IMR-90 (cell line): ENCODE data around the gene WARS2.

Experiments
- MAZ ChIP-seq: IDR thresholded peaks from 2 replicates; pipeline ENCODE4 v1.6.1; 2012; ENCODE audit warnings: low read depth, mild to moderate bottlenecking, low read length, improper control_type of control experiment, moderate library complexity, borderline replicate concordance
- TF ChIP-seq, protein P1 (sequence below): fragments of 150-350 bp; IDR thresholded peaks from 2 replicates; pipeline ENCODE4 v1.6.1; 2016; ENCODE audit warnings: low read depth, mild to moderate bottlenecking, low read length, moderate library complexity, borderline replicate concordance
- TF ChIP-seq, protein P2 (sequence below): fragments of 150-350 bp; IDR thresholded peaks from 2 replicates; pipeline ENCODE4 v1.6.1; 2017; ENCODE audit warnings: mild to moderate bottlenecking, antibody characterized with exemption, low read length, low read depth
- TF ChIP-seq, protein P3 (sequence below): conservative IDR thresholded peaks from 2 replicates; pipeline ENCODE4 v1.5.1; 2012; ENCODE audit warnings: mild to moderate bottlenecking, low read depth, low read length, improper control_type of control experiment

DNA sequence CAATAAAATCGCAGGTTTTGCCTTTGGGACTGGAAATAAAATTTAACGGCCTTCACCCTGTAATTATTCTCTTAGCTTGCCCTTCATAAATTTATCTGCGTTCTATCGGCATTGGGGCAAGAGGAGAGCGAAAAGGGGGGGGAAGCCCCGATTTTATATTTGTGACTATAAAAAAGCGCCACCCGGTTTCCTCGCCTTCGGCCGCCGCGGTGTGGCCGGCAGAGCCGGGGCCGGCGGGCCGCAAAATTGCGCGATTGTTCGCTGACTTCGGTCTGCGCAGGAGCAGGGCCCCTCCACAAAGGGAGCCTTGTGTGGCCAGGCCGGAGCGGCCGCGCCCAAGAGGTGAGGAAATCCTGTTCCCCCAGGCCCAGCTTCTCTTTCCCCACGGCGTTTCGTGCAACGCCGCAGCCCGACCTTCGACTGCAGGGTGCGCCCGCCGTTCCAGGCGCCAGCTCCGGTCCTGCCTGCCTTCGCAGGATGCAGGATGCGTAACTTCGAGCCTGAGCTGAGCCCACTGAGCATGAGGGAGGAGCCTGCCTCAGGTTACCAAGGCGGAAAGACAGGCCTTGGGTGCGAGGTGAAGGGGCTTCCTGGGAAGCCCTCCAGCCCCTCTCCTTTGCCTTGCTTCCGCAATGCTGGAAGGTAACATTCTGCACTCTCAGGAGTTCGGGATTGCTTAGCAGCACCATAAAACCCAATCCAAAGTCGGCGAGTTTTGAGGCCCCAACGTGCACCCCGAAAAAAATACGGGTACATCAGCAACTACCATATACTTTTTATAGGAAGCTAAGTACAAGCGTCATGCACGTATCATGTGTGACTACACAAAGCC is 147.4 kb downstream of the WARS2 start:
- TF ChIP-seq, protein P1, sequence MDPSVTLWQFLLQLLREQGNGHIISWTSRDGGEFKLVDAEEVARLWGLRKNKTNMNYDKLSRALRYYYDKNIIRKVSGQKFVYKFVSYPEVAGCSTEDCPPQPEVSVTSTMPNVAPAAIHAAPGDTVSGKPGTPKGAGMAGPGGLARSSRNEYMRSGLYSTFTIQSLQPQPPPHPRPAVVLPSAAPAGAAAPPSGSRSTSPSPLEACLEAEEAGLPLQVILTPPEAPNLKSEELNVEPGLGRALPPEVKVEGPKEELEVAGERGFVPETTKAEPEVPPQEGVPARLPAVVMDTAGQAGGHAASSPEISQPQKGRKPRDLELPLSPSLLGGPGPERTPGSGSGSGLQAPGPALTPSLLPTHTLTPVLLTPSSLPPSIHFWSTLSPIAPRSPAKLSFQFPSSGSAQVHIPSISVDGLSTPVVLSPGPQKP = no peak
- TF ChIP-seq, protein P2, sequence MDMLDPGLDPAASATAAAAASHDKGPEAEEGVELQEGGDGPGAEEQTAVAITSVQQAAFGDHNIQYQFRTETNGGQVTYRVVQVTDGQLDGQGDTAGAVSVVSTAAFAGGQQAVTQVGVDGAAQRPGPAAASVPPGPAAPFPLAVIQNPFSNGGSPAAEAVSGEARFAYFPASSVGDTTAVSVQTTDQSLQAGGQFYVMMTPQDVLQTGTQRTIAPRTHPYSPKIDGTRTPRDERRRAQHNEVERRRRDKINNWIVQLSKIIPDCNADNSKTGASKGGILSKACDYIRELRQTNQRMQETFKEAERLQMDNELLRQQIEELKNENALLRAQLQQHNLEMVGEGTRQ = no peak
- TF ChIP-seq, protein P3, sequence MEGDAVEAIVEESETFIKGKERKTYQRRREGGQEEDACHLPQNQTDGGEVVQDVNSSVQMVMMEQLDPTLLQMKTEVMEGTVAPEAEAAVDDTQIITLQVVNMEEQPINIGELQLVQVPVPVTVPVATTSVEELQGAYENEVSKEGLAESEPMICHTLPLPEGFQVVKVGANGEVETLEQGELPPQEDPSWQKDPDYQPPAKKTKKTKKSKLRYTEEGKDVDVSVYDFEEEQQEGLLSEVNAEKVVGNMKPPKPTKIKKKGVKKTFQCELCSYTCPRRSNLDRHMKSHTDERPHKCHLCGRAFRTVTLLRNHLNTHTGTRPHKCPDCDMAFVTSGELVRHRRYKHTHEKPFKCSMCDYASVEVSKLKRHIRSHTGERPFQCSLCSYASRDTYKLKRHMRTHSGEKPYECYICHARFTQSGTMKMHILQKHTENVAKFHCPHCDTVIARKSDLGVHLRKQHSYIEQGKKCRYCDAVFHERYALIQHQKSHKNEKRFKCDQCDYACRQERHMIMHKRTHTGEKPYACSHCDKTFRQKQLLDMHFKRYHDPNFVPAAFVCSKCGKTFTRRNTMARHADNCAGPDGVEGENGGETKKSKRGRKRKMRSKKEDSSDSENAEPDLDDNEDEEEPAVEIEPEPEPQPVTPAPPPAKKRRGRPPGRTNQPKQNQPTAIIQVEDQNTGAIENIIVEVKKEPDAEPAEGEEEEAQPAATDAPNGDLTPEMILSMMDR = no peak
- no peak for TF ChIP-seq MAZ
